Posterior vena cava (tissue), 2 donors: ENCODE results near the gene GPR173. TPM values are rescaled to one million over a fixed set of nuclear protein-coding genes. Genes with fewer than 3 reads are reported as not detected.

Experiments used
- total RNA-seq, 2 donors: library from RNA; stranded (reverse); fragmentation: NEBNext Ultra II Directional; extraction: Animal tissue kit (Norgen Biotek cat#: 25700); gene quantifications; one replicate each; pipeline ENCODE4 v1.2.1, GENCODE V29; 2021
- donor health status: DM: yes; HTN: yes; CAD: no.
- donor health status: DM: yes; HTN: yes; CAD: no.

Gene GPR173
- total RNA-seq, 2 donors from 2014 or later, result 2.7 to 3.7 TPM

Other genes starting within 250 kb of the GPR173 start
- gene XAGE5, start 237.5 kb upstream of the GPR173 start, total RNA-seq, result not detected
- not detected for gene XAGE3, start 180.7 kb upstream of the GPR173 start, total RNA-seq
- gene FAM156B, start 151.5 kb upstream of the GPR173 start, total RNA-seq, result 10 to 100 TPM in 1 of 2 donors, 1 to 10 TPM in 1; 7.9 to 14.2 TPM
- 10 to 100 TPM; 10.8 to 17.5 TPM for gene FAM156A, start 90.3 kb upstream of the GPR173 start, total RNA-seq
- 10 to 100 TPM; 59.3 to 67.9 TPM for gene TSPYL2, start 33.6 kb downstream of the GPR173 start, total RNA-seq
- 10 to 100 TPM; 10.2 to 10.5 TPM for gene KANTR, start 45.4 kb downstream of the GPR173 start, total RNA-seq
- gene KDM5C, start 176.4 kb downstream of the GPR173 start, total RNA-seq, result 10 to 100 TPM; 66.0 to 77.8 TPM
- 1 to 10 TPM; 8.3 to 9.4 TPM for gene IQSEC2, start 232.8 kb downstream of the GPR173 start, total RNA-seq